Gastrocnemius medialis (tissue), 4 donors: Measurements from ENCODE around the gene KRT82.

Source experiments
- CTCF ChIP-seq, 5 experiments: fragments of 450-650 bp in 3 of 5; fragments of 200-600 bp in 2 of 5; sonication (generic) in 2 of 5; IDR thresholded peaks in 4 of 5; conservative IDR thresholded peaks in 1 of 5; 1 replicate in 4 of 5; 2 replicates in 1 of 5; pipeline ENCODE4 v1.5.1; 2016 to 2019; ENCODE audit warnings: antibody characterized with exemption in 5 of 5, mild to moderate bottlenecking in 3 of 5, moderate library complexity in 3 of 5
- POLR2A ChIP-seq, 2 donors: fragments of 450-650 bp; IDR thresholded peaks; one replicate each; pipeline ENCODE4 v1.6.1; 2017; ENCODE audit warnings: antibody characterized with exemption in 2 of 2, mild to moderate bottlenecking in 2 of 2, moderate library complexity in 2 of 2

DNA sequence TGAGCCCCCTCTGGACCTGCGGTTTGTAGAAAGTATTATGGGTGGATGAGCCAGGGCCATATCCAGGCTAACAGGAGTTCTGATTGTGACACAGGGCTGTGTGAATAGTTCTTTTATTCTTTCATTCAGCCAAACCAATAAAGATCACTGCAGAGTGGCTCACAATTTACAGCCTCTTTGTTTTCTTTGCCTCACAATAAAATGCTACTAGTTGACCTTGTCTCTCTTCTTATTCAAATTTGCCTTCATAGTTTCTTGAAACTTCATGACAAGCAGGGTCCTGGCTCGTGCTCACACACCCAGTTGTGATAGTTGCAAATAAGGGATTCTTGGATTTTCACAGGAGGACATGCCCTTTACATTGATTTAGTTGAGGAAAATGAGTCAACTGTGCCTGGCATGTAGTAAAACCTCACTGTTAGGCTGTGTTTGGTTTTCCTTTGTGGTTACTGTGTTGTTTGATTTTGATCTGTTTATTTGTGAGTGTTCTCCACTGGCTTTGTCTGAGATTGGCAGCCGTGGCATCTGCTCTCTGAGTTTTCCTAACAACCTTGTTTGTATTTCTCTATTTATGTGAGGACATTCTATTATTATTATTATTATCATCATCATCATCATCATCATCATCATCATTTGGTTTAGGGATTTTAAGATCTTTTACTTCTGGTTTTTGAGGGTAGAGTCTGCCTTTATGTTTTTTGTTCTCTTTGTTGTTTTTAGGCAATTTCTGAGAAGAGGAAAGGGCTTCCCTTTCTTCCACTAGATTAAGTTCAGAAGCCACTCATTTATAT is 48.5 kb upstream of the KRT82 start:
- no peak for TF ChIP-seq CTCF (IDR thresholded peaks at IDR 0.05 in 4 of 5, conservative IDR thresholded peaks at IDR 0.05 in 1 of 5)
- TF ChIP-seq POLR2A (IDR thresholded peaks at IDR 0.05) = no peak
